Measurements from ENCODE around the gene IRF4.

The IRF4 gene

DNA sequence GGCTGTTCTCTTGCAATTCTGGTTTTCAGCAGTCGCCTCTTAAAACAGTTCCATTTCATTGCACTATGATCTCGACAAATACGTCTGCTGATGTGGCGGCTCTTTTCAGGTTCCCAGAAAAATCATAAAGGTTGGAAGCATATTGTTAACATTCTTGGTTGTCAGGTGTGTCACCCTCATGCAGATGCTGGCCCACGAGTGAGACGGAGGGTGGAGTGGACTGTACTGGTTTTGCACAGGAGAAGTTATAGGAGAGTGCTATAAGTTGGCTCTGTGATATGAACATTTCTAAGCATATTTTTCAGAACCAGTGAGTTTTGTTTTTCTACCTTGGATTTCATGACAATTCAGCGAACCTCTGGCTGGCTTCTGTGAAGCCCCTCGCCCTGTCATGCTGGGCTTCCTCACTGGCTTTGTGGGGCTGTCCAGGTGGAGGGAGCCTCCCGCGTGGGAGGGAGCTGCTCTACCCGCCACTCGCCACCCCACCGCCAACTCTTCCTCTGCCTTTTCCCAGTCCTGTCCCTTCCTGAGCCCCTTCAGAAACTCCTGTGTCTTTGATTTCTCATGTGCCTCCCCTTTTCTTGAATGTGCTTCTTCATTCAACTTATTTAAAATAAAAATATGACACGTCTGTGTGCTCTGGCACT is 10.6 kb downstream of the IRF4 start:
- Histone ChIP-seq H3K27ac (ENCODE audit: low read length) (no peak overlapping the region), H3K4me3 (ENCODE audit: low read length) (no peak overlapping the region), H3K27me3 (ENCODE audit: control insufficient read depth, insufficient read depth, low read length) (no peaks in the 10 kb centered on the region), H3K4me1 (ENCODE audit: control insufficient read depth, insufficient read depth, low read length) (no peaks in the 10 kb centered on the region), H3K36me3 (ENCODE audit: control insufficient read depth, insufficient read depth, low read length) (no peaks in the 10 kb centered on the region), H3K9me3 (ENCODE audit: control insufficient read depth, insufficient read depth, low read length) (no peaks in the 10 kb centered on the region)
- no CpG with 5 or more reads among the region's 14 CpGs for WGBS (ENCODE audit: insufficient coverage, insufficient read length)
- DNase-seq (ENCODE audit: low read depth, low spot score): no peak

DNA sequence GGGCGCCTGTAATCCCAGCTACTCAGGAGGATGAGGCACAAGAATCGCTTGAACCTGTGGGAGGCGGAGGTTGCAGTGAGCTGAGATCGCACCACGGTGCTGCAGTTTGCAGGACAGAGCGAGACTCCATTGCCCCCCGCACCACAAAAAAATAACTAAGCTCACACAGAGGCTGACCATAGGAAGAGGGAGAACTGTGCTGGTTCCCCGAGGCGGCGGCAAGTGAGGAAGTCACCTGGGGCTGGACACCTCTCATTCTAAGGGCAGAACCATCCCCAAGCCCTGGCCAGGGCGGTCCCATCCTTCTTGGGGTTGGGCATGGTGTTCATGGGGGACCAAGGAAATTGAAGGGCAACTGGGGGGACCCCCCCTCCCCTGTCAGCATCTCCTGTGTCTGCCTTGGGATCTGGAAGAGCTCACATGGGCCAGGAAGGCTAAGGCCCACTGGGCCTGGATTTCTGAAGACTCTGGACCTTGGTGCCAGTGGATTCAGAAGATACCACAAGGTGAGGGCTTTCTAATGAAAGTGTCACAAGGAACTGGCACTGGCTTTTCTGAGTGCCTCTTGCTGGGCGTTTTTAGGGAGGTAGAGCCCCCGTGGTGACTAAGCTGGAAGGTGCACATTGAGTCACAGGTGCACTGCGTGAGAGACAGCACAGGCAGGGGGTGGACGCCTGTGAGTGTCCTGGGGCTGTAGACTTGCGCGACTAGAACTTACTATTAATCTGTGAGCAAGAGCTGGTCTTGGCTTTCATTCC is 11.5 kb downstream of the IRF4 start:
- H3K36me3 ChIP-seq (ENCODE audit: control insufficient read depth, insufficient read depth, low read length): no peaks in the 10 kb centered on the region
- DNase-seq (ENCODE audit: low read depth, low spot score): no peak
- no CpG with 5 or more reads among the region's 17 CpGs for WGBS (ENCODE audit: insufficient coverage, insufficient read length)
- no peaks in the 10 kb centered on the region; the same call in 1 of the 2 replicates for H3K4me1 ChIP-seq (ENCODE audit: control insufficient read depth, insufficient read depth, low read length)
- no peaks in the 10 kb centered on the region for H3K27me3 ChIP-seq (ENCODE audit: control insufficient read depth, insufficient read depth, low read length)
- H3K27ac ChIP-seq (ENCODE audit: low read length): no peak overlapping the region
- H3K9me3 ChIP-seq (ENCODE audit: control insufficient read depth, insufficient read depth, low read length): no peaks in the 10 kb centered on the region
- H3K4me3 ChIP-seq (ENCODE audit: low read length): no peak overlapping the region

DNA sequence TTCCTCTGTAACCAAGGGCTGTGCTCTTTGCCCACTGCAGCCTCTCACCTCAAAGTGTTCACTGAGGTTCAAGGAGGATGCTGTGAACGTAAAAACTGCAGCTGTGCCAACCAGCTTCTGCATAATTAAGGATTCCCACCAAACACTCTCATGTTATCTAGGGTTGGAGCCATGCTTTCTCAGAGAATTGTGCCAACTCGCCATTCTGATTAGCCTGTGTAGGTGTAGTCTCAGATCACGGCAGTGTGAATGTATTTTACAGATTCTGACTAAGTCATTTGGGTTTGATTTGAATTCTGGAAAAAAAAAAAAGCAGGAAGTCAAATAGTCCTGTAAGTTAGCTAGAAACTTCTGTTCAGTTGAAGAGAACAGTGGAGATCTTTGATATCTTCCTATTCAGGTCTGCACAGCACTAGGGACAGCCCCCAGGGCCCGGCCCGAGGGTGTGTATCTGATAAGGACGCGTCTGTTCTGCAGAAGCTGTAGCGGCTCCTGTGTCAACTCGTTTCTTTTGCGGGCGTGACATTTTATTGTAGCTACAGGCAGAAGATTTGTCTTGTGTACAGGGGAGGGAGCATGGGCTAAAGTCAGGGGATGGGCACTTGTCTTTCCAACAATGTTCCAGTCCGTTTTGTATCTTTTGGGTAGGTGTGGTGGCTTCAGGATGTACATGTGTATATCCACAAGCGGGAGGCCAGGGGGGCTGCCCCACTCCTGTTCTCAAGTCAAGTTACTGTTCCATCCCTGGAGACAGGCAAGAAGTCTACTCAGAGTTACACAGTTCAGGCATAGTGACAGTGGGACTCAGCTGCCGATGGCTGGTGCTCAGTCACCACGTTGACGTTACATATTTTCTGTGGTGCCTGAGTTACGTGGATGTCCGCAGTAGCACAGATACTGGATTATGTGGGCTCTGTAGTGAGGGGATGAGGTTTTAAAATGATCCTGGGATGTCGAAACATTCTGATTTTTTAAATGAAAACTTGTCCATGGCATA is 12.4 kb downstream of the IRF4 start:
- no peaks in the 10 kb centered on the region for H3K27me3 ChIP-seq (ENCODE audit: control insufficient read depth, insufficient read depth, low read length)
- no peaks in the 10 kb centered on the region; the same call in 1 of the 2 replicates for H3K4me1 ChIP-seq (ENCODE audit: control insufficient read depth, insufficient read depth, low read length)
- no peaks in the 10 kb centered on the region for H3K36me3 ChIP-seq (ENCODE audit: control insufficient read depth, insufficient read depth, low read length)
- no peaks in the 10 kb centered on the region for H3K9me3 ChIP-seq (ENCODE audit: control insufficient read depth, insufficient read depth, low read length)
- no peak overlapping the region for H3K4me3 ChIP-seq (ENCODE audit: low read length)
- no CpG with 5 or more reads among the region's 19 CpGs for WGBS (ENCODE audit: insufficient coverage, insufficient read length)
- DNase-seq (ENCODE audit: low read depth, low spot score): no peak
- H3K27ac ChIP-seq (ENCODE audit: low read length): no peak overlapping the region

DNA sequence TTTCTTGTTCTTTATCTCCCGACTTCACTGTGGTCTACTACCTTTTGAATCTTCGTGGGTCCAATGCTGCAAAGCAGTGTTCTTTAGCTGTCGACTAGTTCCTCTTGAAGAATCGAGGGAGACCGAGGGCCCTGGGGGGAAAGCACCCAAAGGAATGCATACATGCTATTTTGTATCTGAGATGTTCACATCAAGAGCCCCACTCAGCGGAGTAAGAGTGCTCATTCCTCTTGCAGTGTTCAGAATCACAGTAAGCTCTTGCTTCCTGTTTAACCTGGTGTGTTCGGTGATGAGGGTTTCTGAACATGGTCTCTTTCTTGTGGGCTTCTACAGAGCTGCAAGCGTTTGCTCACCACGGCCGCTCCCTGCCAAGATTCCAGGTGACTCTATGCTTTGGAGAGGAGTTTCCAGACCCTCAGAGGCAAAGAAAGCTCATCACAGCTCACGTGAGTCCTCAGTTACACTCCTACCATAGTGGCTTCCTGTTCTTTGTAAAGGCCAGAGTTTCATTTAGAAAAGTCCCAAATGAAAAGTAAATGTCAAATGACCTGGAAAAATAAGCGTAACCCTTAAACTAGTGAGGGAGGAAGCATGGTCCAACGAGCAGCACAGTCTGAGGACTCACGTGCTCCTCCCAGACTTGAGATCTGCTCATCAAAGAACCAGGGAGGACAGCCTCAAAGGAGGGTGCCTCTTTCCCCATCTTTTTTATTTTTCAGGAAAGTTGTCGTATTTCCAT is 13.3 kb downstream of the IRF4 start:
- Histone ChIP-seq H3K27me3 (ENCODE audit: control insufficient read depth, insufficient read depth, low read length) (no peaks in the 10 kb centered on the region), H3K9me3 (ENCODE audit: control insufficient read depth, insufficient read depth, low read length) (no peaks in the 10 kb centered on the region), H3K4me1 (ENCODE audit: control insufficient read depth, insufficient read depth, low read length) (no peaks in the 10 kb centered on the region; the same call in 1 of the 2 replicates), H3K36me3 (ENCODE audit: control insufficient read depth, insufficient read depth, low read length) (no peaks in the 10 kb centered on the region), H3K4me3 (ENCODE audit: low read length) (no peak overlapping the region), H3K27ac (ENCODE audit: low read length) (no peak overlapping the region)
- no CpG with 5 or more reads among the region's 15 CpGs for WGBS (ENCODE audit: insufficient coverage, insufficient read length)
- no peak for DNase-seq (ENCODE audit: low read depth, low spot score)

DNA sequence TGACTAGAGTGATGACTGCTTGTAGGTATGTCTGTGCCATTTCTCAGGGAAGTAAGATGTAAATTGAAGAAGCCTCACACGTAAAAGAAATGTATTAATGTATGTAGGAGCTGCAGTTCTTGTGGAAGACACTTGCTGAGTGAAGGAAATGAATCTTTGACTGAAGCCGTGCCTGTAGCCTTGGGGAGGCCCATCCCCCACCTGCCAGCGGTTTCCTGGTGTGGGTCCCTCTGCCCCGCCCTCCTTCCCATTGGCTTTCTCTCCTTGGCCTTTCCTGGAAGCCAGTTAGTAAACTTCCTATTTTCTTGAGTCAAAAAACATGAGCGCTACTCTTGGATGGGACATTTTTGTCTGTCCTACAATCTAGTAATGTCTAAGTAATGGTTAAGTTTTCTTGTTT is 16.6 kb downstream of the IRF4 start:
- H3K36me3 ChIP-seq (ENCODE audit: control insufficient read depth, insufficient read depth, low read length): no peaks in the 10 kb centered on the region
- no peaks in the 10 kb centered on the region for H3K27me3 ChIP-seq (ENCODE audit: control insufficient read depth, insufficient read depth, low read length)
- no peaks in the 10 kb centered on the region; the same call in 1 of the 2 replicates for H3K4me1 ChIP-seq (ENCODE audit: control insufficient read depth, insufficient read depth, low read length)
- DNase-seq (ENCODE audit: low read depth, low spot score): no peak
- no peaks in the 10 kb centered on the region for H3K9me3 ChIP-seq (ENCODE audit: control insufficient read depth, insufficient read depth, low read length)
- no CpG with 5 or more reads among the region's 5 CpGs for WGBS (ENCODE audit: insufficient coverage, insufficient read length)
- H3K27ac ChIP-seq (ENCODE audit: low read length): no peak overlapping the region
- H3K4me3 ChIP-seq (ENCODE audit: low read length): no peak overlapping the region

DNA sequence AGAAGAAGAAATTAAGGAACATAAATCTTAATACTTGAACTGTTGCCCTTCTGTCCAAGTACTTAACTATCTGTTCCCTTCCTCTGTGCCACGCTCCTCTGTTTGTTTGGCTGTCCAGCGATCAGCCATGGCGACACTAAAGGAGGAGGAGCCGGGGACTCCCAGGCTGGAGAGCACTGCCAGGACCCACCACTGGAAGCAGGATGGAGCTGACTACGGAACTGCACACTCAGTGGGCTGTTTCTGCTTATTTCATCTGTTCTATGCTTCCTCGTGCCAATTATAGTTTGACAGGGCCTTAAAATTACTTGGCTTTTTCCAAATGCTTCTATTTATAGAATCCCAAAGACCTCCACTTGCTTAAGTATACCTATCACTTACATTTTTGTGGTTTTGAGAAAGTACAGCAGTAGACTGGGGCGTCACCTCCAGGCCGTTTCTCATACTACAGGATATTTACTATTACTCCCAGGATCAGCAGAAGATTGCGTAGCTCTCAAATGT is 17.1 kb downstream of the IRF4 start:
- DNase-seq (ENCODE audit: low read depth, low spot score): no peak
- H3K27ac ChIP-seq (ENCODE audit: low read length): no peak overlapping the region
- H3K27me3 ChIP-seq (ENCODE audit: control insufficient read depth, insufficient read depth, low read length): no peaks in the 10 kb centered on the region
- H3K4me3 ChIP-seq (ENCODE audit: low read length): no peak overlapping the region
- WGBS (ENCODE audit: insufficient coverage, insufficient read length): no CpG with 5 or more reads among the region's 9 CpGs
- no peaks in the 10 kb centered on the region for H3K36me3 ChIP-seq (ENCODE audit: control insufficient read depth, insufficient read depth, low read length)
- no peaks in the 10 kb centered on the region; the same call in 1 of the 2 replicates for H3K4me1 ChIP-seq (ENCODE audit: control insufficient read depth, insufficient read depth, low read length)
- H3K9me3 ChIP-seq (ENCODE audit: control insufficient read depth, insufficient read depth, low read length): no peaks in the 10 kb centered on the region

DNA sequence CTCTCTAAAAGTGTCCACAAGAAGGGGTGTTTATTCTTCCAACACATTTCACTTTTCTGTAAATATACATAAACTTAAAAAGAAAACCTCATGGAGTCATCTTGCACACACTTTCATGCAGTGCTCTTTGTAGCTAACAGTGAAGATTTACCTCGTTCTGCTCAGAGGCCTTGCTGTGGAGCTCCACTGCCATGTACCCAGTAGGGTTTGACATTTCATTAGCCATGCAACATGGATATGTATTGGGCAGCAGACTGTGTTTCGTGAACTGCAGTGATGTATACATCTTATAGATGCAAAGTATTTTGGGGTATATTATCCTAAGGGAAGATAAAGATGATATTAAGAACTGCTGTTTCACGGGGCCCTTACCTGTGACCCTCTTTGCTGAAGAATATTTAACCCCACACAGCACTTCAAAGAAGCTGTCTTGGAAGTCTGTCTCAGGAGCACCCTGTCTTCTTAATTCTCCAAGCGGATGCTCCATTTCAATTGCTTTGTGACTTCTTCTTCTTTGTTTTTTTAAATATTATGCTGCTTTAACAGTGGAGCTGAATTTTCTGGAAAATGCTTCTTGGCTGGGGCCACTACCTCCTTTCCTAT is 17.9 kb downstream of the IRF4 start:
- no peaks in the 10 kb centered on the region for H3K36me3 ChIP-seq (ENCODE audit: control insufficient read depth, insufficient read depth, low read length)
- no peaks in the 10 kb centered on the region for H3K9me3 ChIP-seq (ENCODE audit: control insufficient read depth, insufficient read depth, low read length)
- H3K4me3 ChIP-seq (ENCODE audit: low read length): no peak overlapping the region
- DNase-seq (ENCODE audit: low read depth, low spot score): no peak
- no peak overlapping the region for H3K27ac ChIP-seq (ENCODE audit: low read length)
- no peaks in the 10 kb centered on the region for H3K27me3 ChIP-seq (ENCODE audit: control insufficient read depth, insufficient read depth, low read length)
- H3K4me1 ChIP-seq (ENCODE audit: control insufficient read depth, insufficient read depth, low read length): no peaks in the 10 kb centered on the region; the same call in 1 of the 2 replicates
- WGBS (ENCODE audit: insufficient coverage, insufficient read length): no CpG with 5 or more reads among the region's 4 CpGs

DNA sequence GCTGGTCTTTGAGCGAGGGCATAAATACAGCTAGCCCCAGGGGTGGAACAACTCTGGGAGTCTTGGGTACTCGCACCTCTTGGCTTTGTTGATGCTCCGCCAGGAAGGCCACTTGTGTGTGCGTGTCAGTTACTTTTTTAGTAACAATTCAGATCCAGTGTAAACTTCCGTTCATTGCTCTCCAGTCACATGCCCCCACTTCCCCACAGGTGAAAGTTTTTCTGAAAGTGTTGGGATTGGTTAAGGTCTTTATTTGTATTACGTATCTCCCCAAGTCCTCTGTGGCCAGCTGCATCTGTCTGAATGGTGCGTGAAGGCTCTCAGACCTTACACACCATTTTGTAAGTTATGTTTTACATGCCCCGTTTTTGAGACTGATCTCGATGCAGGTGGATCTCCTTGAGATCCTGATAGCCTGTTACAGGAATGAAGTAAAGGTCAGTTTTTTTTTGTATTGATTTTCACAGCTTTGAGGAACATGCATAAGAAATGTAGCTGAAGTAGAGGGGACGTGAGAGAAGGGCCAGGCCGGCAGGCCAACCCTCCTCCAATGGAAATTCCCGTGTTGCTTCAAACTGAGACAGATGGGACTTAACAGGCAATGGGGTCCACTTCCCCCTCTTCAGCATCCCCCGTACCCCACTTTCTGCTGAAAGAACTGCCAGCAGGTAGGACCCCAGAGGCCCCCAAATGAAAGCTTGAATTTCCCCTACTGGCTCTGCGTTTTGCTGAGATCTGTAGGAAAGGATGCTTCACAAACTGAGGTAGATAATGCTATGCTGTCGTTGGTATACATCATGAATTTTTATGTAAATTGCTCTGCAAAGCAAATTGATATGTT is 19.2 kb downstream of the IRF4 start:
- Histone ChIP-seq H3K27me3 (ENCODE audit: control insufficient read depth, insufficient read depth, low read length) (no peaks in the 10 kb centered on the region), H3K4me1 (ENCODE audit: control insufficient read depth, insufficient read depth, low read length) (no peaks in the 10 kb centered on the region; the same call in 1 of the 2 replicates)
- WGBS (ENCODE audit: insufficient coverage, insufficient read length): 100% methylated on average over 1 of the region's 15 CpGs

More for the DNA sequence above, 19.2 kb downstream of the IRF4 start:
- no peaks in the 10 kb centered on the region for H3K9me3 ChIP-seq (ENCODE audit: control insufficient read depth, insufficient read depth, low read length)
- no peak overlapping the region for H3K27ac ChIP-seq (ENCODE audit: low read length)
- no peaks in the 10 kb centered on the region for H3K36me3 ChIP-seq (ENCODE audit: control insufficient read depth, insufficient read depth, low read length)
- H3K4me3 ChIP-seq (ENCODE audit: low read length): no peak overlapping the region
- no peak for DNase-seq (ENCODE audit: low read depth, low spot score)
